ENCODE measurements around the gene THADA.
"Not testable (repeated sequence)": the region's sequence is repeated elsewhere in the genome, so short reads cannot be mapped to it uniquely, and the experiment has no call there.

THADA gene

DNA sequence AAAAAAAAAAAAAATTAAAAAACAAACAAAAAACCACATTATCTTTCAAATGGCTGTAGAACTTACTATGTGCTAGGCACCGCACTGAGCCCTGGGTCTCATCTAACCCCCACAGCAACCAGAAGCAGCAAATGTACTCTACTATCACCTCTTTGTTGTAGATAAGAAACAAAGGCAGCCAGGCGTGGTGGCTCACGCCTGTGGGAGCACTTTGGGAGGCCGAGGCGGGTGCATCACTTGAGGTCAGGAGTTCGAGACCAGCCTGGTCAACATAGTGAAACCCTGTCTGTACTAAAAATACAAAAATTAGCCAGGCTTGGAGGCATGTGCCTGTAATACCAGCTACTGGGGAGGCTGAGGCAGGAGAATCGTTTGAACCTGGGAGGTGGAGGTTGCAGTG, 406.0 kb downstream of the THADA start:
- DNase-seq (ENCODE audit: low read depth in 2 of 2), result not testable (repeated sequence)

DNA sequence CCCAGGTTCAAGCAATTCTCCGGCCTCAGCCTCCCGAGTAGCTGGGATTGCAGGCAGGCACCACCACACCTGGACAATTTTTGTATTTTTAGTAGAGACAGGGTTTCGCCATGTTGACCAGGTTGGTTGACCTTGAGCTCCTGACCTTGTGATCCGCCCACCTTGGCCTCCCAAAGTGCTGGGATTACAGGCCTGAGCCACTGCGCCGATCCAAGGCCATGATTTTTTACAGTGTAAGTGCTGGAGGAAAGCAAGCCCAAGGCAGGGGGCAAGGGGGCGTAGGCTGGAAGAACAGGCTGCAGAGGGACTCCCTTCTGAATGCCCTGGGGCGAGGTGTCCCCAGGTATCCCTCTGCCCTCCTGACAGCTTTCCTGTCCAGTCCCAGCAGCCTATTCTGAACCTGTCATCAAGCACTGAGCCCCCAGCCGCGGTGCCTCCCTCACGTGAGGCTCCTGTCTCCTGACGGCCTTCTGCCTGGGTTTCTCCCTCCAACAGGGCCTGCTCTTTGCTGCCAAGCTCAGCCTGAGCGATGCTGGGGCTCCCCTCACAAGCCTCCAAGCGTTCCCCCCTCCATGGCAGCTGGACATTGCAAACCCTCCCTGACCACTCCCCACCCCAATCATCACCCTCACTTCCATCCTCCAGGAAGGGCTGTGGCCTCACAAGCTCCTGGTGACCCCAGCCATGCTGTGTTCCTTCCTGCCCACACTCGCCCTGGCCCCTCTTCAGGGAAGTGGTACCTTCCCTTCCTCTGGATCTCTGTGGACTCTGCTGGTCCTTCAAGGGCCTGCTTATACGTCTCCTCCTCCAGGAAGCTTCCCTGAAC, 407.1 kb downstream of the THADA start:
- no peak for DNase-seq (ENCODE audit: low read depth in 2 of 2)

DNA sequence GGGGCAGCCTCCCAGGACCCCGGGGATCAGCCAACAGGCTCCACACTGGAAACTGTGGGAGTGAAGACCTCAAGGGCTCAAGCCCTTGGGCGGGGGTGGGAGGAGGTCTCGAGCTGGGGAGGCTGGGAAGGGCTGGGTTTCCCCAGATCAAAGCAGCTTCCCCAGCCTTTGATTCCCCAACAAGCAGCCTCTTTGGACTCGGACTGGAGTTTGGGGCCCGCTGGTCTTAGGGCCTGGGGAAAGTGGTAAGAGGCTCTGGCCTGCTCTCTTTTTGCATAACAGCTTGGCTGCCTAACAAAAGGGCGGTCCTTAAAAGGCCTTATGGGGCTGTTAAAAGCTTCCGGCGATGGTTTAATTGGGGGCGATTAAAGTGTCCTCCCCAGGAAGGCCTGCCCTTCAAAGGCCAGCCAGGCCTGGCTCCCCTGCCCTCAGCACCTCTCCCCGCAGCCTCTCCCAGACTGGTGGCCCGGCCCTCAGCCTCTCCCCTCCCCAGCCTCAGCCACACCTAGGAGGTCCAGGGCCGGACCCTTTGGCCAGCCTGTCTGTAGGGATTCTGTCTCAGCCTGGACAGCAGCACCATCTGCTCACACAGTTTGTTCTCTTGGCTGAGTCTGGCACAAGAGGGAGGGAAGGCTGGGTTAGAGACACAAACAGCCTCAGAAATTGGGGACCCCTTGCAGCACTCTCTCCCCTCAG, 409.0 kb downstream of the THADA start:
- DNase-seq (ENCODE audit: low read depth in 2 of 2), result no peak

DNA sequence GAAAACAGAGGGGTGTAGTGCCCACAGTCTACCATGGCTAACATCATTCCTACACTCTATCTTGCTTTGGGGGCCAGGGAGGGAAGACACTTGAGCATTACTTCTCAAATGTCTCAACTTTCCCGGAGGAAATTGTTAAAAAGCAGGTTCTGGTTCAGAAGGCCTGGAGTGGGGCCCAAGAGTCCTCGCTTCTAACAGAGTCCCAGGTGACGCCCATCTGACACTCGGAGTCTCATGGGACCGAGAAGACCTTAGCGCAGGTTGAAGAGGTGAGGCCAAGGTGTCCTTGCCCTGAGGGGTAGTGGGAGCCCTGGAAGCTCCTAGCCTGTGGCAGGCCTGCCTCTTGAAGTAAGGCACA, 409.5 kb downstream of the THADA start:
- DNase-seq (ENCODE audit: low read depth in 2 of 2), result no peak

DNA sequence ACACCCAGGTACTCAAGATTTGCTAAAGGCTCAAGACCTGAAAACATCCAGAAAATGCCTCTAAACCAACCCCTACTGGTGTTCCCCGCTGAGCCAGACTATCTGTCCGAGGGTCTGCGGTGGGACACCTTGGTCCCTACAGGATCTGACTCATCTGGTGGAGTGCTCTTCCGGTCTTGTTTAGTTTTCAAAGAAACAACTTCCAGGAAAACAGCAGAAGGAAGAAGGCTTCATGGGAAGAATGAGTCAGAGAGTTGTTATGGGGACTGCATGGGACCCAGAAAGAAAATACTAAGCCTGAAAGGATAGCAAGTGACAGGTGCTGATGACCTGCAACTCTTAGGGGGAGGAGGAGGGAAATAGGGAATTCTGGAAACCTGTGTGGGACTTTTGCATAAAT, 410.7 kb downstream of the THADA start:
- DNase-seq (ENCODE audit: low read depth in 2 of 2), result no peak

DNA sequence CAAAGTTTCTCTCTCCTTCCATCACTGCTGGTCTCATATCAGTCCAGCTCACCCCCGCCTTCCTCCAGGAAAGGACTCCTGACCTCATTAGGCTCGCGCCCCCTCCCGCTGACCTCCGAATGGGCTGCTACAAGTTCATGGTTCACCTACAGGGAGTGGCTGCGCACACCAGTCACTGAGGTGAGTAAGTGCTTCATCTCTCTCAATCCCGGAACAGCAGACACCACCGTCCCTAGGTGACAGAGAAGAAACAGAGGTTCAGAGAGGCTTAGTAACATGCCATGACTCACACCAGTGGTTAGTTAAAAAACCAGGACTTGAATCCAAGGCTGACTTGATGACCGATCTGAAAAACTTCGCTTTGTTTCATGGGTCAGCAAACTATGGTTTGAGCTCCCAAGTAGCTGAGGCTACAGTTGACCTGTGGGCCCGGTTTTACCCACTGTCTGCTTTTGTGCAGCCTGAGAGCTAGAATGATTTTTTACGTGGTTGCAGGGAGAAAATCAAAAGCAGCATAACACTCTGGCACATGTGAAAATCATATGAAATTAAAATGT, 411.4 kb downstream of the THADA start:
- peak; percentile 36 to 39 for DNase-seq (ENCODE audit: low read depth in 2 of 2)

DNA sequence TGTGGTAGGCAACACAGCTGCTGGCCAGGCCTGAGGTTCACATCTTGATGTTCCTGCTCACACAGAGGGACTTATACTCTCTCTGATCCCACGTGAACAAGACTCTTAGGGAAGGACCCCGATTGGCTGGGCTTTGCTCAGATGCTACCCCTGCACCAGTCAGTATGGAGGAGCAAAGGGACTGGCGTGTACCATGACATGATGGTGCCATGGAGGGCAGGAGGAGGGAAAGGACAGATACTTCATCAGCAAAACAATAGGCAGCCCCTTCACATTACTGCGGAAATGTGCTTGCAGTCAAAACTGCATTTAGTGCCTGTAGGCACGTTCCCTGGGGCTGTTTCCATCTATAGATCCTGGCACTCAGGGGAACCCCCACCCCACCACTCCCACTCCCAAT, 412.1 kb downstream of the THADA start:
- no peak for DNase-seq (ENCODE audit: low read depth in 2 of 2)

DNA sequence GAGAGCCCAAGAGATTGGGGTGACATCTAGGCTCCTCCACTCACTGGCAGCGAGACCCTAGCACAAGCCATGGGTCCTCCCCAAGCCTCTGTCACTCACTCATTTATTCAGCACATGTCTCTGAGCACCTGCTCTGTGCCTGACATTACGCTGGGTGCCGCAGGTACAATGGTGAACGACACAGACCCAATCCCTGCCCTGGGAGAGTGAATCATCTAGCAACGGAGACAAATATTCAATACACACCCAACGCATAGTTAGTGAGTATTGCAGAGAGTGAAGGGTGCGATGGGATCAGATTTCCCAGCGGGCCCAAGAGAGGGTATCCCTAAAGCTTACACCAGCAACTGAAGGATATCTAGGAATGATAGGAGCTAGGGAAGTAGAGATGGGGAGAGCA, 414.9 kb downstream of the THADA start:
- DNase-seq (ENCODE audit: low read depth in 2 of 2), result no peak

Measured in stimulated activated CD8-positive, alpha-beta memory T cell treated with anti-CD3 and anti-CD28 coated beads, Interleukin-7, amount 100 ng/mL, for 4 hours (primary cell).